ENCODE measurements around the gene PEX14.

DNA sequence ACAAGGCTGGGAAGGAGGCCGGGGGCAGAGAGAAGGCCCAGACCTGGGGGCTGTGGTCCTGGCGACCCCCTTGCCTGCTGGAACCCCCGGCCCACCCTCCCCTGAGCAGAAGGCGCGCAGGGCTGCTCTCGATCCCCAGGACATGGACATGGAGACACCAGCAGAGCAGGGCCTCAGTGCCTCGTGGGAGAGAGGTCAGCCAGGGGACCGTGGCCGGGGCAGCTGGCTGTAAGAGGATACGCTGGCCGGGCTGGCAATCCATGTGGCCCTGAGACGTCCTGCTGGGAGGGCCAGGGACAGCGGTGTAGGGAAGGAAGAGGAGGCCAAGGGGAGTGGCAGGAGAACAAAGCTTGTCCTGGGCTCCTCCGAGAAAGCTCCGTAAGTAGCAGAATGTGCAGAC, 189.5 kb downstream of the PEX14 start:
- TF ChIP-seq, protein P1, sequence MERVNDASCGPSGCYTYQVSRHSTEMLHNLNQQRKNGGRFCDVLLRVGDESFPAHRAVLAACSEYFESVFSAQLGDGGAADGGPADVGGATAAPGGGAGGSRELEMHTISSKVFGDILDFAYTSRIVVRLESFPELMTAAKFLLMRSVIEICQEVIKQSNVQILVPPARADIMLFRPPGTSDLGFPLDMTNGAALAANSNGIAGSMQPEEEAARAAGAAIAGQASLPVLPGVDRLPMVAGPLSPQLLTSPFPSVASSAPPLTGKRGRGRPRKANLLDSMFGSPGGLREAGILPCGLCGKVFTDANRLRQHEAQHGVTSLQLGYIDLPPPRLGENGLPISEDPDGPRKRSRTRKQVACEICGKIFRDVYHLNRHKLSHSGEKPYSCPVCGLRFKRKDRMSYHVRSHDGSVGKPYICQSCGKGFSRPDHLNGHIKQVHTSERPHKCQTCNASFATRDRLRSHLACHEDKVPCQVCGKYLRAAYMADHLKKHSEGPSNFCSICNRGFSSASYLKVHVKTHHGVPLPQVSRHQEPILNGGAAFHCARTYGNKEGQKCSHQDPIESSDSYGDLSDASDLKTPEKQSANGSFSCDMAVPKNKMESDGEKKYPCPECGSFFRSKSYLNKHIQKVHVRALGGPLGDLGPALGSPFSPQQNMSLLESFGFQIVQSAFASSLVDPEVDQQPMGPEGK (CRISPR knock-in tag; IDR thresholded peaks at IDR 0.05; ENCODE audit: borderline replicate concordance): no peak
- TF ChIP-seq ZFP3 (CRISPR knock-in tag; IDR thresholded peaks at IDR 0.05): no peak
- TF ChIP-seq ARNTL (CRISPR knock-in tag; IDR thresholded peaks at IDR 0.05; ENCODE audit: borderline replicate concordance, low read depth): no peak
- no peak for TF ChIP-seq SNAI2 (CRISPR knock-in tag; IDR thresholded peaks at IDR 0.05)
- TF ChIP-seq GLIS3 (CRISPR knock-in tag; IDR thresholded peaks at IDR 0.05): no peak
- no peak for TF ChIP-seq ESRRG (CRISPR knock-in tag; IDR thresholded peaks at IDR 0.05)
- no peak for TF ChIP-seq TCF4 (CRISPR knock-in tag; IDR thresholded peaks at IDR 0.05; ENCODE audit: borderline replicate concordance)
- TF ChIP-seq, protein P2, sequence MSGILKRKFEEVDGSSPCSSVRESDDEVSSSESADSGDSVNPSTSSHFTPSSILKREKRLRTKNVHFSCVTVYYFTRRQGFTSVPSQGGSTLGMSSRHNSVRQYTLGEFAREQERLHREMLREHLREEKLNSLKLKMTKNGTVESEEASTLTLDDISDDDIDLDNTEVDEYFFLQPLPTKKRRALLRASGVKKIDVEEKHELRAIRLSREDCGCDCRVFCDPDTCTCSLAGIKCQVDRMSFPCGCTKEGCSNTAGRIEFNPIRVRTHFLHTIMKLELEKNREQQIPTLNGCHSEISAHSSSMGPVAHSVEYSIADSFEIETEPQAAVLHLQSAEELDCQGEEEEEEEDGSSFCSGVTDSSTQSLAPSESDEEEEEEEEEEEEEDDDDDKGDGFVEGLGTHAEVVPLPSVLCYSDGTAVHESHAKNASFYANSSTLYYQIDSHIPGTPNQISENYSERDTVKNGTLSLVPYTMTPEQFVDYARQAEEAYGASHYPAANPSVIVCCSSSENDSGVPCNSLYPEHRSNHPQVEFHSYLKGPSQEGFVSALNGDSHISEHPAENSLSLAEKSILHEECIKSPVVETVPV (CRISPR knock-in tag; IDR thresholded peaks at IDR 0.05): no peak
- no peak for TF ChIP-seq RARB (CRISPR knock-in tag; IDR thresholded peaks at IDR 0.05)

Data from SK-N-SH treated with all-trans-retinoic acid at 6 μM for 48 hours (cell line).